Tibial nerve (tissue), 4 donors: ENCODE measurements around the gene OR10H1. TPM values are rescaled to one million over a fixed set of nuclear protein-coding genes. Genes with fewer than 3 reads are reported as not detected.

Experiments
- DNase-seq, 2 donors: peaks; one replicate each; pipeline ENCODE4 v3.0.0-alpha.2; 2019; ENCODE audit warnings: low spot score in 2 of 2
- H3K27ac ChIP-seq, 4 donors: fragments of 200-600 bp; sonication (generic) in 3 of 4; one replicate each; pipeline ENCODE4 v1.5.1; 2017 to 2019; ENCODE audit warnings: mild to moderate bottlenecking in 1 of 4
- H3K27me3 ChIP-seq, 2 donors: fragments of 200-600 bp; sonication (generic) in 1 of 2; one replicate each; pipeline versions ENCODE4 v1.5.1 to v1.6.0; 2017 to 2019
- H3K36me3 ChIP-seq, 3 donors: fragments of 200-600 bp; sonication (generic); one replicate each; pipeline ENCODE4 v1.5.1; 2018 to 2019
- H3K4me1 ChIP-seq, 4 donors: fragments of 200-600 bp; sonication (generic) in 3 of 4; one replicate each; pipeline ENCODE4 v1.5.1; 2017 to 2019
- H3K4me3 ChIP-seq, 4 donors: fragments of 200-600 bp; sonication (generic) in 3 of 4; one replicate each; pipeline ENCODE4 v1.5.1; 2017 to 2019; ENCODE audit warnings: mild to moderate bottlenecking in 1 of 4, moderate library complexity in 1 of 4
- H3K9me3 ChIP-seq, 4 donors: fragments of 200-600 bp; sonication (generic) in 3 of 4; one replicate each; pipeline ENCODE4 v1.5.1; 2017 to 2019
- EP300 ChIP-seq, 2 donors: sonication (generic); formaldehyde crosslinking; IDR thresholded peaks; one replicate each; pipeline ENCODE4 v1.6.1; 2017; ENCODE audit warnings: antibody characterized with exemption in 2 of 2, mild to moderate bottlenecking in 1 of 2
- POLR2A ChIP-seq, 2 donors: fragments of 450-650 bp; IDR thresholded peaks; one replicate each; pipeline ENCODE4 v1.6.1; 2017; ENCODE audit warnings: antibody characterized with exemption in 2 of 2, mild to moderate bottlenecking in 2 of 2, moderate library complexity in 2 of 2
- WGBS, 2 donors: methylation state at CpG; one replicate each; pipeline ENCODE4 v1.1.5; 2018; 5-methylcytosine and 5-hydroxymethylcytosine counted together
- total RNA-seq, 4 donors: library from RNA; depleted of rRNA; stranded (reverse); fragments of >200 nt; gene quantifications; one replicate each; pipeline ENCODE4 v1.1.0, GENCODE V29; 2016
- TF ChIP-seq, protein P1 (sequence below), 5 experiments: fragments of 200-600 bp in 3 of 5; fragments of 450-650 bp in 2 of 5; sonication (generic) in 3 of 5; IDR thresholded peaks; one replicate each; pipeline ENCODE4 v1.5.1; 2016 to 2019; ENCODE audit warnings: antibody characterized with exemption in 5 of 5, mild to moderate bottlenecking in 3 of 5, moderate library complexity in 2 of 5

Gene OR10H1
- total RNA-seq = not detected

DNA sequence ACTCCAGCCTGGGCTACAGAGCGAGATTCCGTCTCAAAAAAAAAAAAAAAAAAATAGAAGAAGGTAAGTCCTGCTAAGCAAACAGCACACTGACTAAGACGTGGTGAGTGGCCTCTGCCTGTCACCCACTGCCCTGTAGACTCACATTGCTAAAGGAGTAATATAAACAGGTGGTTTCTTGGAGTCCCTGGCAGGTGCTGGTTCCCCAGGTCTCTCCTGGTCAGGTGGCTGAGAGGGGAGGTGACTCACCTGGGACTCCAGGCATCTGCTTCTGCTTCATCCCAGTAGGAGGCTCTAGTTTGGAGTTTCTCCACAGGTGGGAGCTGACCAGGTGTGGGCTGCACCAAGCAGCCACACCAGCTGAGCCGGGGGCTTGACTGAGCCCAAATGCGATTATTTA, at the start of gene OR10H1:
OR10H1 (minus strand) TSS at position 359 of the 400 bp plus-strand sequence. CDS start 7,627 bp downstream, outside the sequence.
- H3K36me3 ChIP-seq = no peaks in the 10 kb centered on the region
- no peak within 1 kb of the TSS for H3K4me3 ChIP-seq
- no peak for DNase-seq
- no peak within 1 kb of the TSS for H3K27ac ChIP-seq
- no peaks in the 10 kb centered on the region for H3K4me1 ChIP-seq
- H3K9me3 ChIP-seq = no peaks in the 10 kb centered on the region
- H3K27me3 ChIP-seq = peaks cover 0 to 30% of the 10 kb centered on the region in 2 donors
- TF ChIP-seq POLR2A (IDR thresholded peaks at IDR 0.05) (no peak), EP300 (IDR thresholded peaks at IDR 0.05) (no peak)
- TF ChIP-seq, protein P1, sequence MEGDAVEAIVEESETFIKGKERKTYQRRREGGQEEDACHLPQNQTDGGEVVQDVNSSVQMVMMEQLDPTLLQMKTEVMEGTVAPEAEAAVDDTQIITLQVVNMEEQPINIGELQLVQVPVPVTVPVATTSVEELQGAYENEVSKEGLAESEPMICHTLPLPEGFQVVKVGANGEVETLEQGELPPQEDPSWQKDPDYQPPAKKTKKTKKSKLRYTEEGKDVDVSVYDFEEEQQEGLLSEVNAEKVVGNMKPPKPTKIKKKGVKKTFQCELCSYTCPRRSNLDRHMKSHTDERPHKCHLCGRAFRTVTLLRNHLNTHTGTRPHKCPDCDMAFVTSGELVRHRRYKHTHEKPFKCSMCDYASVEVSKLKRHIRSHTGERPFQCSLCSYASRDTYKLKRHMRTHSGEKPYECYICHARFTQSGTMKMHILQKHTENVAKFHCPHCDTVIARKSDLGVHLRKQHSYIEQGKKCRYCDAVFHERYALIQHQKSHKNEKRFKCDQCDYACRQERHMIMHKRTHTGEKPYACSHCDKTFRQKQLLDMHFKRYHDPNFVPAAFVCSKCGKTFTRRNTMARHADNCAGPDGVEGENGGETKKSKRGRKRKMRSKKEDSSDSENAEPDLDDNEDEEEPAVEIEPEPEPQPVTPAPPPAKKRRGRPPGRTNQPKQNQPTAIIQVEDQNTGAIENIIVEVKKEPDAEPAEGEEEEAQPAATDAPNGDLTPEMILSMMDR (IDR thresholded peaks at IDR 0.05) = no peak
- WGBS, 2 donors = 64 to 71% methylated on average over 5 of the region's 5 CpGs

DNA sequence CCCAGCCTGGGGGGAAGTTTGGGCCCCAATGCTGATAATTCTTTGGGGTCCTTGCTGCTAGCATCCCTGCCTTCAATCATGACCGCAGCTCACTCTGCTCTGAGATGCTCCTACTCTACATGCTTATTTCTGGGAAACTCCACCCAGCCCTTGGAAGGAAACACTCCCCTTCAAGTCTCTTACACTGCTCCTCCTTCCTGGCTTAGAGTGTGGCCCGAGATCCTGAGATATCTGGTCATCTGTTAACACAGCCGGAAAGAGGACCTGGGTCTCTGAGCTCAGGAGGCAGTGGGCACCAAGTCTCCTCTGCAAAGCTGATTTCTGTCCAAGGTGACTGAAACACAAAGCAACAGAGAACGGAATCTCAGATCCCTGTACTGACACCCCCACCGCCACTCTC, 49.4 kb upstream of the OR10H1 start:
- Histone ChIP-seq H3K9me3 (no peaks in the 10 kb centered on the region), H3K4me3 (no peak overlapping the region), H3K27me3 (peaks cover 0 to 14% of the 10 kb centered on the region in 2 donors), H3K27ac (no peak overlapping the region), H3K4me1 (peaks cover 0 to 5% (median 0%) of the 10 kb centered on the region in 4 donors), H3K36me3 (no peaks in the 10 kb centered on the region)
- no peak for DNase-seq
- WGBS, 2 donors = 58 to 61% methylated on average over 5 of the region's 5 CpGs
- TF ChIP-seq EP300 (IDR thresholded peaks at IDR 0.05) (no peak), POLR2A (IDR thresholded peaks at IDR 0.05) (no peak)
- TF ChIP-seq, protein P1 (IDR thresholded peaks at IDR 0.05) = no peak

DNA sequence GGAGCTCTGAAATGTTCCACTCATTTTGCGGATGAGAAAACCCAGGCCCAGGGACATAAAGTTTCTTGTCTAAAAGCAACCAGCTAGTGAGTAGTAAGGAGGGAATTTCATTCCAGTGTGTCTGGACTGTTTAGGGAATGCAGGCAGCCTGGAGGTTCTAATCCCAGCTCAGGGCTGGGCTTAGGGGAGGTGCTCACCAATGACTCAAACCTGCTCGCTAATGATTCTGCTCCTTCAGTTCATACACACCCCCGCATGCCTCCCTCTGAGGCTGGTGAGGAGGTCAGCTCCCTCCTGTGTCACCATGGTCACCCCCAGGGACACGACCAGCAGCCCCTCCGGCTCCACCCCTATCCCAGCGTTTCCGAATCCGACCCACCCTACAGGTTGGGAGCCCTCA, 47.8 kb upstream of the OR10H1 start:
- H3K9me3 ChIP-seq = no peaks in the 10 kb centered on the region
- no peaks in the 10 kb centered on the region for H3K4me1 ChIP-seq
- WGBS, 2 donors = 64 to 73% methylated on average over 8 of the region's 8 CpGs
- TF ChIP-seq EP300 (IDR thresholded peaks at IDR 0.05) = no peak
- TF ChIP-seq, protein P1 (IDR thresholded peaks at IDR 0.05) = no peak
- TF ChIP-seq POLR2A (IDR thresholded peaks at IDR 0.05) = no peak
- DNase-seq = no peak
- H3K27me3 ChIP-seq = peaks cover 0 to 14% of the 10 kb centered on the region in 2 donors
- no peak overlapping the region for H3K27ac ChIP-seq
- no peaks in the 10 kb centered on the region for H3K36me3 ChIP-seq
- H3K4me3 ChIP-seq = no peak overlapping the region

DNA sequence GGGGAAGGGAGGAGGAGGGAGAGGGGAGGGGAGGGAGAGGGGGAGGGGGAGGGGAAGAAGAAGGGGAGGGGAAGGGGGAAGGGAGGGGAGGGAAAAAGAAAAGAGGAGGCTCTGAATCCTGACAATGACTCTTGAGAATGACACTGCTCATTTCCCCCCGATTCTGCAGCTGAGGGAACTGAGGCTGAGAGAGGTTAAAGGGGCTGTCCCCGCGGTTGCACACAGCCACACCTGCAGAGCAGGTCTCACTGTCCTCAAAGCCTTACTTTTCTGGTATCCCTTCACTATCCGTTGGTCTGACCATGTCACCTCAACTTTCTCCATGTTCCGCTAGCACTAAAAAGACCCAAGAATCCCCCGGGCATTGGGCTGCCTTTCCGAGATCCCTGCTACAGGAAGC, 47.0 kb upstream of the OR10H1 start:
- WGBS, 2 donors = 45 to 47% methylated on average over 7 of the region's 7 CpGs
- no peaks in the 10 kb centered on the region for H3K36me3 ChIP-seq
- H3K27me3 ChIP-seq = peaks cover 0 to 14% of the 10 kb centered on the region in 2 donors
- no peak for DNase-seq
- TF ChIP-seq POLR2A (IDR thresholded peaks at IDR 0.05) (no peak), EP300 (IDR thresholded peaks at IDR 0.05) (no peak)
- TF ChIP-seq, protein P1 (IDR thresholded peaks at IDR 0.05) = no peak
- H3K27ac ChIP-seq = no peak overlapping the region
- no peak overlapping the region for H3K4me3 ChIP-seq
- H3K9me3 ChIP-seq = no peaks in the 10 kb centered on the region
- H3K4me1 ChIP-seq = no peaks in the 10 kb centered on the region

GRCh38 chr19:15860522-15860921, 45.1 kb upstream of the OR10H1 start:
- TF ChIP-seq, protein P1 (IDR thresholded peaks at IDR 0.05) = no peak
- TF ChIP-seq EP300 (IDR thresholded peaks at IDR 0.05) (no peak), POLR2A (IDR thresholded peaks at IDR 0.05) (no peak)

More at GRCh38 chr19:15860522-15860921, 45.1 kb upstream of the OR10H1 start:
- Histone ChIP-seq H3K9me3 (no peaks in the 10 kb centered on the region), H3K36me3 (no peaks in the 10 kb centered on the region), H3K27me3 (peaks cover 0 to 14% of the 10 kb centered on the region in 2 donors), H3K27ac (no peak overlapping the region), H3K4me3 (no peak overlapping the region), H3K4me1 (no peaks in the 10 kb centered on the region)
- no peak for DNase-seq
- 78 to 86% methylated on average over 6 of the region's 6 CpGs for WGBS, 2 donors
